ENCODE results near the gene DGKQ. TPM values are rescaled to one million over a fixed set of nuclear protein-coding genes. Genes with fewer than 3 reads are reported as not detected.

Gene DGKQ
- total RNA-seq, 1 donor from 2014 or later, result 16.9 TPM

- no peak for DNase-seq (ENCODE audit: low read depth)
- no peak overlapping the region for H3K4me3 ChIP-seq (ENCODE audit: low read depth, low read length)
- no peak for TF ChIP-seq CTCF (conservative IDR thresholded peaks at IDR 0.05; ENCODE audit: low read depth, low read length)
Observed at GRCh38 chr4:1019320-1019719, 46.0 kb upstream of the DGKQ start.

GRCh38 chr4:1018147-1019020 is 45.0 kb upstream of the DGKQ start:
- no peak for TF ChIP-seq CTCF (conservative IDR thresholded peaks at IDR 0.05; ENCODE audit: low read depth, low read length)
- DNase-seq (ENCODE audit: low read depth), result no peak
- no peak overlapping the region for H3K4me3 ChIP-seq (ENCODE audit: low read depth, low read length)

- H3K4me3 ChIP-seq (ENCODE audit: low read depth, low read length), result no peak overlapping the region
- no peak for TF ChIP-seq CTCF (conservative IDR thresholded peaks at IDR 0.05; ENCODE audit: low read depth, low read length)
- DNase-seq (ENCODE audit: low read depth), result no peak
Observed at GRCh38 chr4:1017706-1018105, 44.3 kb upstream of the DGKQ start.

GRCh38 chr4:1017211-1017610 is 43.8 kb upstream of the DGKQ start:
- no peak for TF ChIP-seq CTCF (conservative IDR thresholded peaks at IDR 0.05; ENCODE audit: low read depth, low read length)
- H3K4me3 ChIP-seq (ENCODE audit: low read depth, low read length), result no peak overlapping the region
- DNase-seq (ENCODE audit: low read depth), result no peak

GRCh38 chr4:1015746-1016145 is 42.4 kb upstream of the DGKQ start:
- H3K4me3 ChIP-seq (ENCODE audit: low read depth, low read length), result no peak overlapping the region
- no peak for TF ChIP-seq CTCF (conservative IDR thresholded peaks at IDR 0.05; ENCODE audit: low read depth, low read length)
- no peak for DNase-seq (ENCODE audit: low read depth)

- H3K4me3 ChIP-seq (ENCODE audit: low read depth, low read length), result no peak overlapping the region
- no peak for DNase-seq (ENCODE audit: low read depth)
- TF ChIP-seq CTCF (conservative IDR thresholded peaks at IDR 0.05; ENCODE audit: low read depth, low read length), result no peak
Observed at GRCh38 chr4:1015179-1015578, 41.8 kb upstream of the DGKQ start.
